A549 (cell line): Measurements from ENCODE around the gene TIMP3. TPM values are rescaled to one million over a fixed set of nuclear protein-coding genes. Genes with fewer than 3 reads are reported as not detected.

Source experiments
- ATAC-seq, 2 experiments: fragments of 200-7000 bp in 1 of 2; fragments of >200 bp in 1 of 2; cut with Nextera tagmentation in 1 of 2; cut with Tn5 transposase in 1 of 2; 3 replicates each; pipeline versions ENCODE4 v1.8.0 to v1.9.1; 2018 to 2020; ENCODE audit warnings: mild to moderate bottlenecking in 1 of 2, moderate library complexity in 1 of 2
- CTCF ChIA-PET: fragments of 300-600 bp; sonication (Branson Sonifier 250); formaldehyde crosslinking; extraction: SDS; loops from one replicate; lab custom pipeline; 2021; ENCODE audit warnings: antibody characterized with exemption, inconsistent platforms; lab: Yijun Ruan, JAX
- POLR2A ChIA-PET: fragments of 350-600 bp; formaldehyde crosslinking; extraction: SDS; loops from one replicate; lab custom pipeline; 2021; ENCODE audit warnings: antibody characterized with exemption, inconsistent platforms; lab: Yijun Ruan, JAX
- DNase-seq, 2 experiments: peaks; one replicate each; pipeline versions ENCODE4 v3.0.0 to v3.0.0-alpha.2; 2011 to 2016; ENCODE audit warnings: low read depth in 1 of 2, low spot score in 1 of 2
- FAIRE-seq: peaks from 2 replicates; lab custom pipeline; 2011; peaks lifted over from hg19 to GRCh38; lab: Jason Lieb, UNC
- H3K27ac ChIP-seq, 2 experiments: fragments of >200 bp; sonication (Bioruptor Twin); formaldehyde crosslinking; 3 replicates each; pipeline ENCODE4 v1.5.1; 2016 to 2017
- H3K4me1 ChIP-seq: fragments of >200 bp; sonication (Bioruptor Twin); formaldehyde crosslinking; 3 replicates; pipeline ENCODE4 v1.6.1; 2016
- H3K4me2 ChIP-seq: fragments of >200 bp; sonication (Bioruptor Twin); formaldehyde crosslinking; 3 replicates; pipeline ENCODE4 v1.6.1; 2016
- H3K4me3 ChIP-seq: fragments of >200 bp; sonication (Bioruptor Twin); formaldehyde crosslinking; 3 replicates; pipeline ENCODE4 v1.5.1; 2016
- H3K9me3 ChIP-seq: fragments of >200 bp; sonication (Bioruptor Twin); formaldehyde crosslinking; 3 replicates; pipeline ENCODE4 v1.6.1; 2016
- BCL3 ChIP-seq: fragments of >200 bp; sonication (Bioruptor Twin); formaldehyde crosslinking; IDR thresholded peaks from 3 replicates; pipeline ENCODE4 v1.6.1; 2016
- CBX2 ChIP-seq: fragments of 200-600 bp; sonication (generic); IDR thresholded peaks from 2 replicates; pipeline ENCODE4 v1.6.1; 2016; ENCODE audit warnings: low read depth, mild to moderate bottlenecking, borderline replicate concordance
- CHD2 ChIP-seq: fragments of 150-350 bp; IDR thresholded peaks from 2 replicates; pipeline ENCODE4 v1.6.1; 2014; ENCODE audit warnings: low read length; ENCODE audit not compliant: partially characterized antibody
- EHF ChIP-seq: fragments of 250-450 bp; sonication (Bioruptor Pico); IDR thresholded peaks from 2 replicates; pipeline ENCODE4 v1.5.0; 2020; ENCODE audit warnings: mild to moderate bottlenecking
- EHMT2 ChIP-seq: fragments of 200-600 bp; sonication (generic); IDR thresholded peaks from 2 replicates; pipeline ENCODE4 v1.6.1; 2016; ENCODE audit warnings: antibody characterized with exemption, low read depth, mild to moderate bottlenecking, moderate library complexity
- FOXS1 ChIP-seq: fragments of 250-450 bp; sonication (Bioruptor Pico); IDR thresholded peaks from 2 replicates; pipeline ENCODE4 v1.5.0; 2020; ENCODE audit warnings: mild to moderate bottlenecking, moderate library complexity
- GATA3 ChIP-seq: IDR thresholded peaks from 2 replicates; pipeline ENCODE4 v1.6.1; 2012; ENCODE audit warnings: borderline replicate concordance
- HDAC2 ChIP-seq: fragments of 200-600 bp; sonication (generic); IDR thresholded peaks from 2 replicates; pipeline ENCODE4 v1.6.1; 2016
- JUNB ChIP-seq: fragments of >200 bp; sonication (Bioruptor Twin); formaldehyde crosslinking; IDR thresholded peaks from 2 replicates; pipeline ENCODE4 v1.6.1; 2016
- KDM5A ChIP-seq: fragments of 200-600 bp; sonication (generic); IDR thresholded peaks from 2 replicates; pipeline ENCODE4 v1.6.1; 2016; ENCODE audit warnings: antibody characterized with exemption, mild to moderate bottlenecking
- MAZ ChIP-seq: fragments of 150-350 bp; IDR thresholded peaks from 2 replicates; pipeline ENCODE4 v1.6.1; 2014; ENCODE audit warnings: antibody characterized with exemption, low read depth, low read length, borderline replicate concordance
- NR3C1 ChIP-seq: fragments of >200 bp; sonication (Bioruptor Twin); formaldehyde crosslinking; IDR thresholded peaks from 3 replicates; pipeline ENCODE4 v1.6.1; 2017
- PHF8 ChIP-seq: fragments of 200-600 bp; sonication (generic); IDR thresholded peaks from 2 replicates; pipeline ENCODE4 v1.6.1; 2016; ENCODE audit warnings: low read depth, mild to moderate bottlenecking, antibody characterized with exemption, moderate library complexity, borderline replicate concordance
- POLR2A ChIP-seq: IDR thresholded peaks from 2 replicates; pipeline ENCODE4 v1.6.1; 2012; ENCODE audit warnings: mild to moderate bottlenecking, low read length
- POLR2AphosphoS2 ChIP-seq: conservative IDR thresholded peaks from 2 replicates; pipeline ENCODE4 v1.6.1; 2012; ENCODE audit warnings: low read length, improper control_type of control experiment, inconsistent platforms
- RARB ChIP-seq: fragments of 250-450 bp; sonication (Bioruptor Pico); IDR thresholded peaks from 2 replicates; pipeline ENCODE4 v1.8.0; 2021; ENCODE audit warnings: mild to moderate bottlenecking, moderate library complexity
- RCOR1 ChIP-seq: fragments of 150-350 bp; IDR thresholded peaks from 2 replicates; pipeline ENCODE4 v1.6.1; 2014; ENCODE audit warnings: antibody characterized with exemption, low read length, low read depth
- RFX5 ChIP-seq: fragments of 450-650 bp; IDR thresholded peaks from 2 replicates; pipeline ENCODE4 v1.7.1; 2014; ENCODE audit warnings: antibody characterized with exemption, mild to moderate bottlenecking, moderate library complexity
- SREBF2 ChIP-seq: fragments of 450-650 bp; IDR thresholded peaks from 2 replicates; pipeline ENCODE4 v1.6.1; 2014; ENCODE audit warnings: mild to moderate bottlenecking, moderate library complexity
- TP53 ChIP-seq: fragments of 250-450 bp; sonication (Bioruptor Pico); IDR thresholded peaks from 2 replicates; pipeline ENCODE4 v1.5.0; 2021; ENCODE audit warnings: mild to moderate bottlenecking, moderate library complexity
- USF2 ChIP-seq: fragments of 450-650 bp; IDR thresholded peaks from 2 replicates; pipeline ENCODE4 v1.6.1; 2014; ENCODE audit warnings: antibody characterized with exemption
- ZNF302 ChIP-seq: fragments of 250-450 bp; sonication (Bioruptor Pico); IDR thresholded peaks from 2 replicates; pipeline ENCODE4 v1.9.0; 2021; ENCODE audit warnings: inconsistent platforms, mild to moderate bottlenecking, moderate library complexity
- WGBS: methylation state at CpG from one replicate; pipeline ENCODE4 v1.1.6; 2017; ENCODE audit errors: missing lambda C conversion rate; 5-methylcytosine and 5-hydroxymethylcytosine counted together
- polyA plus RNA-seq, 4 experiments: library from polyadenylated mRNA; depleted of rRNA in 3 of 4; stranded (reverse); fragments of >200 nt; fragmentation: RNase III in 1 of 4; extraction: RNeasy Plus Mini Kit Qiagen cat#74134 plus additional on column Dnase treatment in 1 of 4; gene quantifications; 2 replicates in 3 of 4; 3 replicates in 1 of 4; pipeline ENCODE4 v1.2.3, GENCODE V29; 2011 to 2017
- TF ChIP-seq, protein P1 (sequence below): fragments of 200-600 bp; sonication (generic); IDR thresholded peaks from 2 replicates; pipeline ENCODE4 v1.6.1; 2016; ENCODE audit warnings: antibody characterized with exemption, mild to moderate bottlenecking, moderate library complexity

Gene TIMP3
- polyA plus RNA-seq, 2 of the 4 experiments (the other 2 are of a cell fraction) = 1.4 to 1.7 TPM

- ChIA-PET CTCF (no interaction called here), POLR2A (no interaction called here)
- FAIRE-seq (no peak), ATAC-seq (no peak), DNase-seq (no peak)
- Histone ChIP-seq H3K9me3 (no peaks in the 10 kb centered on the region), H3K4me1 (no peaks in the 10 kb centered on the region), H3K27ac (no peak overlapping the region), H3K4me2 (no peak overlapping the region), H3K4me3 (no peak overlapping the region)
- TF ChIP-seq NR3C1 = no peak
- TF ChIP-seq HDAC2 = no peak
- TF ChIP-seq, protein P1, sequence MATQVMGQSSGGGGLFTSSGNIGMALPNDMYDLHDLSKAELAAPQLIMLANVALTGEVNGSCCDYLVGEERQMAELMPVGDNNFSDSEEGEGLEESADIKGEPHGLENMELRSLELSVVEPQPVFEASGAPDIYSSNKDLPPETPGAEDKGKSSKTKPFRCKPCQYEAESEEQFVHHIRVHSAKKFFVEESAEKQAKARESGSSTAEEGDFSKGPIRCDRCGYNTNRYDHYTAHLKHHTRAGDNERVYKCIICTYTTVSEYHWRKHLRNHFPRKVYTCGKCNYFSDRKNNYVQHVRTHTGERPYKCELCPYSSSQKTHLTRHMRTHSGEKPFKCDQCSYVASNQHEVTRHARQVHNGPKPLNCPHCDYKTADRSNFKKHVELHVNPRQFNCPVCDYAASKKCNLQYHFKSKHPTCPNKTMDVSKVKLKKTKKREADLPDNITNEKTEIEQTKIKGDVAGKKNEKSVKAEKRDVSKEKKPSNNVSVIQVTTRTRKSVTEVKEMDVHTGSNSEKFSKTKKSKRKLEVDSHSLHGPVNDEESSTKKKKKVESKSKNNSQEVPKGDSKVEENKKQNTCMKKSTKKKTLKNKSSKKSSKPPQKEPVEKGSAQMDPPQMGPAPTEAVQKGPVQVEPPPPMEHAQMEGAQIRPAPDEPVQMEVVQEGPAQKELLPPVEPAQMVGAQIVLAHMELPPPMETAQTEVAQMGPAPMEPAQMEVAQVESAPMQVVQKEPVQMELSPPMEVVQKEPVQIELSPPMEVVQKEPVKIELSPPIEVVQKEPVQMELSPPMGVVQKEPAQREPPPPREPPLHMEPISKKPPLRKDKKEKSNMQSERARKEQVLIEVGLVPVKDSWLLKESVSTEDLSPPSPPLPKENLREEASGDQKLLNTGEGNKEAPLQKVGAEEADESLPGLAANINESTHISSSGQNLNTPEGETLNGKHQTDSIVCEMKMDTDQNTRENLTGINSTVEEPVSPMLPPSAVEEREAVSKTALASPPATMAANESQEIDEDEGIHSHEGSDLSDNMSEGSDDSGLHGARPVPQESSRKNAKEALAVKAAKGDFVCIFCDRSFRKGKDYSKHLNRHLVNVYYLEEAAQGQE = no peak
- no peak for TF ChIP-seq FOXS1 (CRISPR knock-in tag)
- TF ChIP-seq EHF (CRISPR knock-in tag) = no peak
- TF ChIP-seq ZNF302 (CRISPR knock-in tag) = no peak
- TF ChIP-seq CBX2 = no peak
- WGBS = 37% methylated on average over 3 of the region's 3 CpGs
These were observed 87.5 kb downstream of the TIMP3 start for GRCh38 chr22:32888976-32889375.

- Histone ChIP-seq H3K4me2 (no peak overlapping the region), H3K4me3 (no peak overlapping the region), H3K4me1 (no peaks in the 10 kb centered on the region), H3K27ac (no peak overlapping the region), H3K9me3 (no peaks in the 10 kb centered on the region)
- DNase-seq (no peak), FAIRE-seq (no peak), ATAC-seq (no peak)
- TF ChIP-seq JUNB (no peak), KDM5A (no peak), EHMT2 (no peak), CHD2 (no peak), GATA3 (no peak), CBX2 (no peak), SREBF2 (no peak)
- ChIA-PET CTCF (interaction anchor here (1.0 kb wide), 1 partner anchor 16 kb away, joined by 3 read pairs; no protein-coding TSS in a partner anchor), POLR2A (no interaction called here)
- 46% methylated on average over 3 of the region's 7 CpGs for WGBS
These were observed 95.4 kb downstream of the TIMP3 start for GRCh38 chr22:32896891-32897290.

GRCh38 chr22:32897400-32897799, 95.9 kb downstream of the TIMP3 start:
- FAIRE-seq (no peak), DNase-seq (no peak), ATAC-seq (no peak)
- H3K27ac ChIP-seq = no peak overlapping the region
- 61% methylated on average over 3 of the region's 5 CpGs for WGBS
- ChIA-PET CTCF (interaction anchor here (1.0 kb wide), 1 partner anchor 15 kb away, joined by 3 read pairs; no protein-coding TSS in a partner anchor), POLR2A (no interaction called here)
- no peak overlapping the region for H3K4me3 ChIP-seq
- TF ChIP-seq USF2 (no peak), MAZ (no peak), POLR2AphosphoS2 (no peak), RFX5 (no peak), HDAC2 (no peak), GATA3 (no peak), RCOR1 (no peak), PHF8 (no peak), BCL3 (no peak), RARB (no peak), POLR2A (no peak), TP53 (CRISPR knock-in tag) (no peak)
- H3K9me3 ChIP-seq = no peaks in the 10 kb centered on the region
- no peak overlapping the region for H3K4me2 ChIP-seq
- no peaks in the 10 kb centered on the region for H3K4me1 ChIP-seq
